ENCODE results near the gene ZBTB7C.

- TF ChIP-seq CTCF (conservative IDR thresholded peaks at IDR 0.05; ENCODE audit: low read length) (no peak), EZH2phosphoT487 (IDR thresholded peaks at IDR 0.05; ENCODE audit: borderline replicate concordance, low read depth, low read length) (no peak)
Observed at GRCh38 chr18:48337053-48337452, 72.1 kb downstream of the ZBTB7C start.

Measured in OCI-LY7 (cell line).